Panc1 (cell line): ENCODE results near the gene TMEM200B. TPM values are rescaled to one million over a fixed set of nuclear protein-coding genes. Genes with fewer than 3 reads are reported as not detected.

ENCODE experiments used
- ATAC-seq: fragments of 200-7000 bp; cut with Tn5 transposase; 2 replicates; pipeline ENCODE4 v1.9.1; 2020; ENCODE audit warnings: mild to moderate bottlenecking, moderate library complexity
- Bru-seq: library from RNA; stranded (reverse); fragments of 400-500 nt; gene quantifications from one replicate; lab custom pipeline; 2021; lab: Mats Ljungman, UMichigan
- BruChase-seq, 2 experiments: library from RNA; stranded (reverse); fragments of 400-500 nt; gene quantifications; one replicate each; lab custom pipeline; 2021; lab: Mats Ljungman, UMichigan
- BruUV-seq: library from RNA; stranded (reverse); fragments of 400-500 nt; replicated peaks from 2 replicates; lab custom pipeline; 2021; lab: Mats Ljungman, UMichigan
- CTCF ChIA-PET: fragments of 300-600 bp; sonication (Branson Sonifier 250); formaldehyde crosslinking; loops from one replicate; lab custom pipeline; 2022; ENCODE audit warnings: antibody characterized with exemption; lab: Charles Lee
- POLR2A ChIA-PET: fragments of 300-600 bp; sonication (Branson Sonifier 250); formaldehyde crosslinking; loops from one replicate; lab custom pipeline; 2022; ENCODE audit warnings: antibody characterized with exemption; lab: Charles Lee
- DNase-seq: peaks from one replicate; pipeline ENCODE4 v3.0.0-alpha.2; 2010; ENCODE audit warnings: low read depth, low spot score
- H3K27ac ChIP-seq: 2 replicates; pipeline ENCODE4 v1.5.1; 2011; ENCODE audit warnings: mild to moderate bottlenecking, low read length, inconsistent platforms
- H3K27me3 ChIP-seq: fragments of 200-500 bp; sonication (Bioruptor generic); 2 replicates; pipeline ENCODE4 v1.6.0; 2014; ENCODE audit warnings: low read length, inconsistent platforms; ENCODE audit not compliant: control insufficient read depth, insufficient read depth
- H3K36me3 ChIP-seq: fragments of 200-500 bp; sonication (Bioruptor generic); 2 replicates; pipeline ENCODE4 v1.5.1; 2014; ENCODE audit warnings: inconsistent platforms, mild to moderate bottlenecking, low read length, moderate library complexity; ENCODE audit not compliant: control insufficient read depth, insufficient read depth
- H3K4me1 ChIP-seq: 2 replicates; pipeline ENCODE4 v1.5.1; 2011; ENCODE audit warnings: inconsistent platforms, mild to moderate bottlenecking, low read length, moderate library complexity; ENCODE audit not compliant: control insufficient read depth, insufficient read depth
- H3K4me3 ChIP-seq, 2 experiments: 2 replicates each; pipeline ENCODE4 v1.5.1; 2011 to 2012; ENCODE audit warnings: low read depth in 2 of 2, low read length in 2 of 2, mild to moderate bottlenecking in 2 of 2, inconsistent platforms in 1 of 2, moderate library complexity in 1 of 2
- H3K9me3 ChIP-seq: fragments of 200-500 bp; sonication (Bioruptor generic); 2 replicates; pipeline ENCODE4 v1.5.1; 2014; ENCODE audit warnings: low read depth, mild to moderate bottlenecking, inconsistent platforms, low read length, moderate library complexity; ENCODE audit not compliant: control insufficient read depth, insufficient read depth
- POLR2AphosphoS5 ChIP-seq: IDR thresholded peaks from 2 replicates; pipeline ENCODE4 v1.6.1; 2012; ENCODE audit warnings: mild to moderate bottlenecking, low read depth, low read length, moderate library complexity
- SIN3A ChIP-seq: IDR thresholded peaks from 2 replicates; pipeline ENCODE4 v1.6.1; 2012; ENCODE audit warnings: low read depth, mild to moderate bottlenecking, low read length, moderate library complexity, borderline replicate concordance; ENCODE audit not compliant: insufficient read depth
- TCF7L2 ChIP-seq: IDR thresholded peaks from 2 replicates; pipeline ENCODE4 v1.6.1; 2011; ENCODE audit warnings: mild to moderate bottlenecking, low read depth, low read length, inconsistent platforms
- in situ Hi-C: cut with HindIII; loops from 2 replicates; pipeline ENCODE4 v1.10.0; 2016; ENCODE audit warnings: low sequenced_read_pairs, low pct_unique_long_range_greater_than_20kb
- intact Hi-C: fragments of 100-400 bp; cut with micrococcal nuclease; formaldehyde crosslinking; loops from one replicate; pipeline ENCODE4 v1.10.0; 2022; ENCODE audit not compliant: unreplicated experiment
- long read RNA-seq: library from polyadenylated mRNA; unstranded; transcript quantifications from one replicate; pipeline ENCODE4 v2.0.0, GENCODE V29; 2021; ENCODE audit not compliant: unreplicated experiment
- polyA plus RNA-seq: library from polyadenylated mRNA; unstranded; fragments of >200 nt; gene quantifications from one replicate; pipeline ENCODE4 v1.2.1, GENCODE V29; 2012; ENCODE audit warnings: missing spikeins; ENCODE audit not compliant: insufficient read length
- total RNA-seq: library from RNA; stranded (reverse); gene quantifications from one replicate; pipeline ENCODE4 v1.2.1, GENCODE V29; 2021; ENCODE audit not compliant: unreplicated experiment
- TF ChIP-seq, protein P1 (sequence below), 2 experiments: IDR thresholded peaks; 2 replicates each; pipeline ENCODE4 v1.6.1; 2011 to 2012; ENCODE audit warnings: low read depth in 2 of 2, control low read depth in 1 of 2, low read length in 1 of 2, mild to moderate bottlenecking in 1 of 2, moderate library complexity in 1 of 2; ENCODE audit not compliant: insufficient read depth in 1 of 2
- TF ChIP-seq, protein P2 (sequence below): fragments of 450-650 bp; IDR thresholded peaks from 2 replicates; pipeline ENCODE4 v1.5.1; 2017; ENCODE audit warnings: mild to moderate bottlenecking

TMEM200B gene
- 2.1 TPM for total RNA-seq
- 3.9 TPM for polyA plus RNA-seq
- percentile 41 among the genes with signal in this experiment for Bru-seq, nascent RNA
- percentile 42 among the genes with signal in this experiment for BruChase-seq, experiment 1, labeled RNA remaining after a 2-hour chase
- BruChase-seq, experiment 2, labeled RNA remaining after a 6-hour chase, result percentile 45 among the genes with signal in this experiment
- long read RNA-seq, transcript TMEM200B-202 (2 exons, 2,501 nt), result major isoform, 6 of 14 reads
- long read RNA-seq, partial matches to known transcripts, result 0 of 14 reads
- long read RNA-seq, other reads (novel, unspliced or antisense), result 8 of 14 reads

DNA sequence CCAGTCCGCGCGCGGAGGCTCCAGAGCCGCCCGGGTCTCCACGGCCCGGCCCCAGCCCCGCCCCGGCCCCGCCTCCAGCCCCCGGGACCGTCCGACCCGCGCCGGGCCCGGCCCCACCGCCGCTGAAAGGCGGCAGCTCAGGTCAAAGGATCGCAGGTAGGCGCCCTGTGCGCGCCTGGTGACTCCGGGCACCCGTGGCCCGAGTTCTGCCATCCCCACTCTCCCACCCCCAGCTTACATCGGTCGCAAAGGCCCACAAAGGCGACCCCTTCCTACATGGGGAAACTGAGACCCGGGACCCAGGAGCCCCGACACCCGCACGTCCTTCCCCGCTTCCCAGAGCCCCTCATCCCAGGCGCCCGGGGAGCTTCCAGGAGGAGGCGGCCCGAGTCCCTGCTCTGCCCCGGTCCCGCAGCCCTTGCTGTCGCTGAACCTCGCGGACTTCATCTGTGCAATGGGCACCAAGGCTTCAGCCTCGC lies at the start of gene TMEM200B:
TMEM200B (minus strand) TSS at position 17 of the 479 bp plus-strand sequence. CDS start 2,075 bp downstream, outside the sequence.
- H3K4me3 ChIP-seq, result peak within 1 kb of the TSS; percentile 62 to 74
- H3K27me3 ChIP-seq, result no peaks in the 10 kb centered on the region; the same call in 1 of the 2 replicates
- H3K9me3 ChIP-seq, result no peaks in the 10 kb centered on the region
- CTCF ChIA-PET, result interaction anchor here (0.6 to 1.2 kb wide), 3 partner anchors 58 to 373 kb away, joined by 3 to 5 read pairs (median 3); no protein-coding TSS in a partner anchor
- ATAC-seq (peak; percentile 52), DNase-seq (no peak)
- POLR2A ChIA-PET, result no interaction called here
- intact Hi-C loops (loop anchor here (5.0 kb wide), 1 partner anchor 242 kb away; no protein-coding TSS in a partner anchor), in situ Hi-C loops (no loop called here)
- no peaks in the 10 kb centered on the region; the same call in 1 of the 2 replicates for H3K36me3 ChIP-seq
- H3K4me1 ChIP-seq, result no peaks in the 10 kb centered on the region; the same call in 1 of the 2 replicates
- peak within 1 kb of the TSS; percentile 72 for H3K27ac ChIP-seq
- TF ChIP-seq TCF7L2 (no peak), POLR2AphosphoS5 (no peak), SIN3A (no peak)
- no TSS peak for BruUV-seq

DNA sequence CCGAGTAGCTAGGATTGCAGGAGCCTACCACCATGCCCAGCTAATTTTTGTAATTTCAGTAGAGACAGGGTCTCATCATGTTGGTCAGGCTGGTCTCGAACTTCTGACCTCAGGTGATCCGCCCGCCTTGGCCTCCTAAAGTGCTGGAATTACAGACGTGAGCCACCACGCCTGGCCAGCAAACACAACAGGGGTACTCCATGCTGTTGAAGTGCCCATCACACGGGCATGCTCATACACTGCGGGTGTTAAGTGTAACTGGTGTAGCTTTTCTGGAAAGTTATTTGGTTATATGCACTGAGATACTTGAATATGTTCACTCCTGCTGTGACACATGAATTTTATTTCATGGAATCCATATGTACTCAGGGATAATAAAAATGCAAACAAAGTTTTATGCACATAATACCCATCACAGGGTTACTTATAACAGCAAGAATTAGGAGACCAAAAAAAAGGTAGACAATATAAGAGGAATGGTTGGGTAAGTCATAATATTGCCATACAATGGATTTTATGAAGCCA lies 48.8 kb upstream of the TMEM200B start:
- H3K4me1 ChIP-seq, result peaks cover 10% of the 10 kb centered on the region; the same call in 1 of the 2 replicates
- POLR2A ChIA-PET, result interaction anchor here (0.5 kb wide), 1 partner anchor 13 kb away, joined by 6 read pairs; no protein-coding TSS in a partner anchor
- H3K9me3 ChIP-seq, result no peaks in the 10 kb centered on the region
- no peak for ATAC-seq
- no peak for DNase-seq
- BruUV-seq, result no TSS peak
- no peaks in the 10 kb centered on the region for H3K27me3 ChIP-seq
- intact Hi-C loops, result no loop called here
- H3K4me3 ChIP-seq, result no peak overlapping the region
- CTCF ChIA-PET, result no interaction called here
- in situ Hi-C loops, result no loop called here
- peaks cover 2% of the 10 kb centered on the region; the same call in 1 of the 2 replicates for H3K36me3 ChIP-seq
- TF ChIP-seq POLR2AphosphoS5, result no peak
- TF ChIP-seq, protein P1, sequence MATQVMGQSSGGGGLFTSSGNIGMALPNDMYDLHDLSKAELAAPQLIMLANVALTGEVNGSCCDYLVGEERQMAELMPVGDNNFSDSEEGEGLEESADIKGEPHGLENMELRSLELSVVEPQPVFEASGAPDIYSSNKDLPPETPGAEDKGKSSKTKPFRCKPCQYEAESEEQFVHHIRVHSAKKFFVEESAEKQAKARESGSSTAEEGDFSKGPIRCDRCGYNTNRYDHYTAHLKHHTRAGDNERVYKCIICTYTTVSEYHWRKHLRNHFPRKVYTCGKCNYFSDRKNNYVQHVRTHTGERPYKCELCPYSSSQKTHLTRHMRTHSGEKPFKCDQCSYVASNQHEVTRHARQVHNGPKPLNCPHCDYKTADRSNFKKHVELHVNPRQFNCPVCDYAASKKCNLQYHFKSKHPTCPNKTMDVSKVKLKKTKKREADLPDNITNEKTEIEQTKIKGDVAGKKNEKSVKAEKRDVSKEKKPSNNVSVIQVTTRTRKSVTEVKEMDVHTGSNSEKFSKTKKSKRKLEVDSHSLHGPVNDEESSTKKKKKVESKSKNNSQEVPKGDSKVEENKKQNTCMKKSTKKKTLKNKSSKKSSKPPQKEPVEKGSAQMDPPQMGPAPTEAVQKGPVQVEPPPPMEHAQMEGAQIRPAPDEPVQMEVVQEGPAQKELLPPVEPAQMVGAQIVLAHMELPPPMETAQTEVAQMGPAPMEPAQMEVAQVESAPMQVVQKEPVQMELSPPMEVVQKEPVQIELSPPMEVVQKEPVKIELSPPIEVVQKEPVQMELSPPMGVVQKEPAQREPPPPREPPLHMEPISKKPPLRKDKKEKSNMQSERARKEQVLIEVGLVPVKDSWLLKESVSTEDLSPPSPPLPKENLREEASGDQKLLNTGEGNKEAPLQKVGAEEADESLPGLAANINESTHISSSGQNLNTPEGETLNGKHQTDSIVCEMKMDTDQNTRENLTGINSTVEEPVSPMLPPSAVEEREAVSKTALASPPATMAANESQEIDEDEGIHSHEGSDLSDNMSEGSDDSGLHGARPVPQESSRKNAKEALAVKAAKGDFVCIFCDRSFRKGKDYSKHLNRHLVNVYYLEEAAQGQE (IDR thresholded peaks at IDR 0.05; ENCODE audit: insufficient read depth in 1 of 2, low read depth in 2 of 2, low read length in 1 of 2), result no peak
- no peak overlapping the region for H3K27ac ChIP-seq

DNA sequence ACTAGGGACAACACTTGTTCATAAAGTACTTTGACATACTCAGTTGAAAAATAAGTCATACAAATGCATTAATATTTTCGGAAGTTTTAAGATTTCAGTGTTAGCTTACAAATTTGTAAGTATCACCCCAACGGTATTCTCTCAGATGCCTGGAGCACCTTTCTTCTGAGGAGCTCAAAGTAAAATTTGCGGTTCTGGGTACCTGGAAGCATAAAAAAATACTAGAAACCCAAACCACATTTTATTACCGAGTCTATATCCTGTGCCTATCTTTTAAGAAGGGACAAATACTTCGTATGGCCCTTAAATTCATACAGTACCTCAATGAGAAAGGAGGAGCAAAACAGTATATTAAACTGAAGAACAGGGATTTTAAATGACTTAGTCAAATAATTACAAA lies 47.8 kb upstream of the TMEM200B start:
- Histone ChIP-seq H3K27me3 (no peaks in the 10 kb centered on the region), H3K4me1 (peaks cover 10% of the 10 kb centered on the region; the same call in 1 of the 2 replicates), H3K27ac (no peak overlapping the region), H3K9me3 (no peaks in the 10 kb centered on the region), H3K36me3 (peaks cover 2% of the 10 kb centered on the region; the same call in 1 of the 2 replicates), H3K4me3 (no peak overlapping the region)
- in situ Hi-C loops, result no loop called here
- BruUV-seq, result TSS peak; percentile 9
- intact Hi-C loops, result no loop called here
- no peak for DNase-seq
- TF ChIP-seq, protein P2, sequence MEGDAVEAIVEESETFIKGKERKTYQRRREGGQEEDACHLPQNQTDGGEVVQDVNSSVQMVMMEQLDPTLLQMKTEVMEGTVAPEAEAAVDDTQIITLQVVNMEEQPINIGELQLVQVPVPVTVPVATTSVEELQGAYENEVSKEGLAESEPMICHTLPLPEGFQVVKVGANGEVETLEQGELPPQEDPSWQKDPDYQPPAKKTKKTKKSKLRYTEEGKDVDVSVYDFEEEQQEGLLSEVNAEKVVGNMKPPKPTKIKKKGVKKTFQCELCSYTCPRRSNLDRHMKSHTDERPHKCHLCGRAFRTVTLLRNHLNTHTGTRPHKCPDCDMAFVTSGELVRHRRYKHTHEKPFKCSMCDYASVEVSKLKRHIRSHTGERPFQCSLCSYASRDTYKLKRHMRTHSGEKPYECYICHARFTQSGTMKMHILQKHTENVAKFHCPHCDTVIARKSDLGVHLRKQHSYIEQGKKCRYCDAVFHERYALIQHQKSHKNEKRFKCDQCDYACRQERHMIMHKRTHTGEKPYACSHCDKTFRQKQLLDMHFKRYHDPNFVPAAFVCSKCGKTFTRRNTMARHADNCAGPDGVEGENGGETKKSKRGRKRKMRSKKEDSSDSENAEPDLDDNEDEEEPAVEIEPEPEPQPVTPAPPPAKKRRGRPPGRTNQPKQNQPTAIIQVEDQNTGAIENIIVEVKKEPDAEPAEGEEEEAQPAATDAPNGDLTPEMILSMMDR, result no peak
- TF ChIP-seq SIN3A (no peak), TCF7L2 (no peak), POLR2AphosphoS5 (no peak)
- TF ChIP-seq, protein P1 (IDR thresholded peaks at IDR 0.05; ENCODE audit: insufficient read depth in 1 of 2, low read depth in 2 of 2, low read length in 1 of 2), result no peak
- no peak for ATAC-seq
- POLR2A ChIA-PET, result interaction anchor here (0.6 to 1.1 kb wide), 2 partner anchors 10 to 574 kb away, joined by 8 to 12 read pairs; partner anchors contain the start of gene SRSF4
- CTCF ChIA-PET, result no interaction called here
